T47D (cell line): ENCODE measurements around the gene MACROD1.

ENCODE experiments used
- DNase-seq, 2 experiments: peaks; one replicate each; pipeline versions ENCODE4 v3.0.0 to v3.0.0-alpha.2; 2011 to 2012; ENCODE audit warnings: low read depth in 1 of 2, low spot score in 1 of 2
- JUND ChIP-seq: IDR thresholded peaks from 2 replicates; pipeline ENCODE4 v1.6.1; 2012; ENCODE audit warnings: low read depth
- in situ Hi-C: cut with HindIII; loops from 2 replicates; pipeline ENCODE4 v1.10.0; 2016; ENCODE audit warnings: low sequenced_read_pairs, low pct_unique_long_range_greater_than_20kb

Gene MACROD1

DNA sequence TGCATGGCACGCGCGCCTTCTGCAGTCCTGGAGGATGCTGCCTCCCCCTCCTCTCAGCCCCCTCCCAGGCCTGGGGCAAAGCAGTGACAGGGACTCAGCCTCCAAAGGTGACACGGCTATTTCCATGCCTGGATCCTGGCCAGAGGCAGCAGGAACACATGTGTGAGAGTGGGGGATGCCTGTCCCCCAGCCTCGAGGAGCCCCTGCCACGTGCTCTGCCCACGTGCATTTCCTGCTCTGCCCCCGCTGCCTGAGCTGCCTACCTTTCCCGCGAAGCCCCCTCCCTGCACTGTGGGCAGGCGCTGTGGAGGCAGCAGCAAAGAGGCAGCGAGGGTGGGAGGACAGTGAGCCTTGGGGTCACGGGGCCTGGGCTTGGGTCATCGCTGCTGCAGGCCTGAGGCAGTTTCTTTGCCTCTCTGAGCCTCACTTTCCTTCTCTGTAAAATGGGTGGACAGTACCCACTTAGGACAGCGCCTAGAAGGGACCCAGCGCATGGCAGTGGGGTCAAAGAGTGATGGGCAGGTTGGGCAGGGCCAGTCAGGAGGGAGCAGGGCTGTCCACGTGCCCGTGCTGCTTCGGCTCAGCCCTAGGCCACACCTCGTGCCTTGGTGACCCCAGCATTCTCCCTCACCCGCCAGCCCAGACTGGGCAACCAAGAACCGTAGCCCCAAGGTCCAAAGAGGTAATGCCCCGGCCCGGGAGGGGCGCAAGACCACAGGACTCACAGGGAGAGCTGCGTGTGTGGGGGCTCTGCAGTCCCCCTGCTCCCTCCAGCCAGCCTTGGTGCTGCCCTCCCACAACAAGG is 81.6 kb downstream of the MACROD1 start:
- in situ Hi-C loops = no loop called here
- no peak for TF ChIP-seq JUND
- no peak for DNase-seq

GRCh38 chr11:64083398-64084080 is 82.4 kb downstream of the MACROD1 start:
- in situ Hi-C loops = no loop called here
- DNase-seq = no peak
- TF ChIP-seq JUND = no peak

GRCh38 chr11:64081745-64082442 is 84.0 kb downstream of the MACROD1 start:
- in situ Hi-C loops = no loop called here
- no peak for DNase-seq
- no peak for TF ChIP-seq JUND

- DNase-seq = no peak
- TF ChIP-seq JUND = no peak
- in situ Hi-C loops = no loop called here
These were observed 85.5 kb downstream of the MACROD1 start for GRCh38 chr11:64080390-64080789.

DNA sequence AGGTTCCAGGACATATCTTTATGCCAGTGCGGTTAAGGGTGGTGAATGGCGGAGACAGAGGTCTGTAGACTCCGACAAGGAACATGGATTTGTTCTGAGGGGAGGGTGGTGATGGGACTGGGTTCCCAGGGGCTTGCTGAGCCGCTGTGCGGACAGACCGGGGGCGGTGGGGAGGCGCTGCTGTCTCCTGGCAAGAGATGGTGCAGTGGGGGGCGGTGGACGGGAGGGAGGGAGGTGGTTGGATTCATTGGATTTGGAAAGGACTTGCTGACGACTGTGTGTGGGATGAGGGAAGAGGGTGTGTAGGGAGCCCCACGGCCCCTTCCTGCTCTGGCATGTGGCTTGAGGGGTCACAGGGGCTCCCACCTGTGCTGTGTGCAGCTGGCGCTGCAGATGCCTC is 87.0 kb downstream of the MACROD1 start:
- in situ Hi-C loops = no loop called here

GRCh38 chr11:64078284-64078683 is 87.6 kb downstream of the MACROD1 start:
- DNase-seq = no peak
- no peak for TF ChIP-seq JUND
- in situ Hi-C loops = no loop called here

More for the DNA sequence above, 87.0 kb downstream of the MACROD1 start:
- no peak for DNase-seq
- no peak for TF ChIP-seq JUND

DNA sequence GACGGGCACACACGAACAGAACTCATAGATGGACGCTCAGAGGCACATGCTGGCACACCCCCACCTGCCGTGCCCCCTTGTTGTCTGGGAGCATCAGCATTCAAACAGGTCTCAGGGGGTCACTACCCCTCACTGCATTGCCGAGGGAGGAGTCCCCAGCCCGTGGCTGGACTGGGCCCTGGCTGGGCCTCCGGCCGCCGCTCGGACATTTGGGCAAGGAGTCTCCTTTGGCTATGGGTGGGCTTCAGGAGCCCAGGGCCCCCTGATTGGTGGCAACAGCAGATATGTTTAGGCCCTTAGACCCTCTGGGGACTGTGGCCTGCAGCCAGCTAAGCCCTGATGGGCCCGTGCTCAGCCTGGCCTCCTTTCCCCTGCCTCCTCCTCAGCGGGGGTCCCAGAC is 88.3 kb downstream of the MACROD1 start:
- no peak for DNase-seq
- TF ChIP-seq JUND = no peak
- in situ Hi-C loops = no loop called here

- in situ Hi-C loops = no loop called here
- no peak for DNase-seq
- no peak for TF ChIP-seq JUND
These were observed 89.2 kb downstream of the MACROD1 start for GRCh38 chr11:64076758-64077157.

GRCh38 chr11:64074239-64074638 is 91.7 kb downstream of the MACROD1 start:
- in situ Hi-C loops = no loop called here

GRCh38 chr11:64073542-64073941 is 92.4 kb downstream of the MACROD1 start:
- no peak for TF ChIP-seq JUND
- no peak for DNase-seq
- in situ Hi-C loops = no loop called here

More at GRCh38 chr11:64074239-64074638, 91.7 kb downstream of the MACROD1 start:
- TF ChIP-seq JUND = no peak
- DNase-seq = no peak

DNA sequence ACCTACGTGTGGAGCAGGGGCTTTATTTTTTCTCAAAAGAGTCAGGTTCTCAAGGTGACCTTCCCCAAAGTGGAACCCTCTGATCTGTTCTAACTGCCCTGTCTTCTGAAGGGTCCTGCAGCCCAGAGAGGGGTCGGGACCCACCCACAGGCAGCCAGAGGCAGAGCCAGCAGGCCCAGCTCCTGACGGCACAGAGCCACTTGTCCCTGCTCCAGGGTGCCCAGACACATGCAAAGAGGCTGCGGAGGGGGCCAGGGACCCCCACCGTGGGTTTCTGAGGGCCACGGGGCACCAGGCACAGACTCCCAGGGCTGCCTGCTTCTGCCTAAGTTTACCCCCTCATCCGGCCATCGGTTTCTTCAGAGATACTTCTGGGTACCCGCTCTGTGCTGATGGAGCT is 93.0 kb downstream of the MACROD1 start:
- no peak for TF ChIP-seq JUND
- in situ Hi-C loops = no loop called here
- DNase-seq = no peak

GRCh38 chr11:64072403-64072802 is 93.5 kb downstream of the MACROD1 start:
- no peak for DNase-seq
- in situ Hi-C loops = no loop called here
- TF ChIP-seq JUND = no peak

DNA sequence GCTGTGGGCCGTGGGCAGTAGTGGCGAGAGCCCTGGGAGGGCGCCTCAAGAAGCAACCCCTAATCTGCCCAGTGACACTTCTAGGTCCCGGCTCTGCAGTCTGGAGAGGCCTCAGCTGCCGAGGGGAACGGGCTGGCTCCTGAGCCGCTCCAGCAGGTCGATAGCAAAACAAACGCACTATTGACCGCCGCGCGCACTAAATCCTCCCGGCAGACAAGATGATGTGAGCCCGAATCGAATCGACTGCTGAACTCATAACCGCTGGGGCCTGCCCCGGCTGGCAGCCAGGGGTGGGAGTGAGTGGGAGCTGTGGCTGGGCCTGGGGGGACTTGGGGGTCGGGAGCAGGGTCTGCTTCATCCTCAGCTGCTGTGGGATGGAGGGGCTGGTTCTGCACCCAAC is 94.1 kb downstream of the MACROD1 start:
- DNase-seq = no peak
- in situ Hi-C loops = no loop called here
- no peak for TF ChIP-seq JUND
